Erythroblast (primary cell): ENCODE data around the gene IQSEC1.

Source experiments
- GATA1 ChIP-seq: IDR thresholded peaks from 2 replicates; pipeline ENCODE4 v1.6.1; 2011; ENCODE audit warnings: low read depth, mild to moderate bottlenecking, control low read depth, low read length, moderate library complexity
- POLR2A ChIP-seq: IDR thresholded peaks from 2 replicates; pipeline ENCODE4 v1.6.1; 2011; ENCODE audit warnings: mild to moderate bottlenecking, low read length

- TF ChIP-seq POLR2A (no peak), GATA1 (no peak)
Observed at GRCh38 chr3:13072239-13072599, 1.0 kb downstream of the IQSEC1 start.
